ENCODE data around the gene ASCC1. TPM values are rescaled to one million over a fixed set of nuclear protein-coding genes. Genes with fewer than 3 reads are reported as not detected.

ASCC1 gene
- total RNA-seq, 4 donors from 2014 or later, result 23.5 to 37.8 (median 29.8) TPM

DNA sequence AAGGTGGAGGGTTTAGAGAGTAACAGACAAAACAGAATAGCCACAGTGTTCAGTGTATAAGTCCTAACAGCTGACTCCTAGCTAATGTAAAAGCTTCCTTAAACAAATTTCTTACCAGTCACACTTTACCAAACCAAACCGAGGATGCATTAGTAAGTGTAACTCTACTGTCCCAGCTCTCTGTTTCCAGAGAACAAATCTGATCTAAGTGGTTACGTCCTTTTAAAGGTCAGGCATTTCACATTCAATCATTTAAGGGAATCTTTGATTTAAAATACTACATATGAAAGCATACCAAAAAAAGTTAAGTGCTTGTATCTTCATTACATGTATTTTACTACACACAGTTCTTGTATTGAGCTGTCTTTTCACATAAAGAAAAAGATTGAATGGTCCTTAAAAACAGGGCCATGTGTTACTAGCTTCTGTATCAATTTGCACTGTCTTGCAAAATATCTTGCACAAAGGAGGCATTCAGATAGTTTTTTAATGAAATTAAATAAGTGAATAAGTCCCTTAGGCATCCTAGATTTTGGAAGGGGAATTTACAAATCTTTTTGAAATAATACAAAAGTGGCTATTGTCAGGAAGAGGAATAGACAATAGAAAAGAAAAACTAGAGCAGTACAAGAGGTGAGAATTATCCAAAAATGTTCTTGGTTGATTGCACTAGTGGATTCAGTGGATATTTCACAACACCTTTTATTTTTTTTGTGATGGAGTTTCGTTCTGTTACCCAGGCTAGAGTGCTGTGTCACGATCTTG, 69.3 kb downstream of the ASCC1 start:
- Histone ChIP-seq H3K9me3 (no peaks in the 10 kb centered on the region), H3K27me3 (no peaks in the 10 kb centered on the region), H3K27ac (replicated peaks in 1 of 4) (no peak overlapping the region), H3K4me1 (peaks cover 0 to 10% (median 0%) of the 10 kb centered on the region in 4 donors), H3K36me3 (no peaks in the 10 kb centered on the region), H3K4me3 (no peak overlapping the region)
- TF ChIP-seq POLR2AphosphoS5 (IDR thresholded peaks at IDR 0.05) (no peak), POLR2A (IDR thresholded peaks at IDR 0.05; ENCODE audit: low read depth) (no peak), EP300 (IDR thresholded peaks at IDR 0.05) (no peak)
- WGBS, result 80% methylated on average over 4 of the region's 4 CpGs
- DNase-seq (ENCODE audit: extremely low spot score), result no peak
- intact Hi-C loops (cut with DNase I), result no loop called here

DNA sequence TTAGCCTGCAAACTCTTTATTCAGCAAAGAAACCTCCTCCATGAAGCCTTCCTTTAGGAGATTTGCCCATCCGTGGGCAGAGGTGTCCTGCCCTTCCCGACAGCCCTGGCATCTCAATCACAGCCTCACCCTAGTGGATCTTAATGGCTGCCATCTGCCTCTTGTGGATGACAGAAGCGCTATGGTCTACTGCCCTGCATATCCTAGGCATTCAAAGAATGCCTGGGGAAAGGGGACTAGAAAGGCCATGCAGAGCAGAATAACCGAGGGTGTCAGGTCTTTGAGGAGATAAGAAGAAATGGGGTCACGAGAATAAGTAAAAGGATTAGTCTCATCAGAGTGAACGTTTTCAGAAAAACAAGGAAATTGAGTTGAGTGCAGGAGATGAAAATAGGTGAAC, 70.0 kb downstream of the ASCC1 start:
- 81% methylated on average over 6 of the region's 6 CpGs for WGBS
- DNase-seq (ENCODE audit: extremely low spot score), result no peak
- Histone ChIP-seq H3K4me3 (no peak overlapping the region), H3K27ac (replicated peaks in 1 of 4) (no peak overlapping the region), H3K4me1 (peaks cover 0 to 10% (median 0%) of the 10 kb centered on the region in 4 donors), H3K36me3 (no peaks in the 10 kb centered on the region), H3K9me3 (no peaks in the 10 kb centered on the region), H3K27me3 (no peaks in the 10 kb centered on the region)
- TF ChIP-seq POLR2A (IDR thresholded peaks at IDR 0.05; ENCODE audit: low read depth) (no peak), POLR2AphosphoS5 (IDR thresholded peaks at IDR 0.05) (no peak), EP300 (IDR thresholded peaks at IDR 0.05) (no peak)
- TF ChIP-seq, protein P1, sequence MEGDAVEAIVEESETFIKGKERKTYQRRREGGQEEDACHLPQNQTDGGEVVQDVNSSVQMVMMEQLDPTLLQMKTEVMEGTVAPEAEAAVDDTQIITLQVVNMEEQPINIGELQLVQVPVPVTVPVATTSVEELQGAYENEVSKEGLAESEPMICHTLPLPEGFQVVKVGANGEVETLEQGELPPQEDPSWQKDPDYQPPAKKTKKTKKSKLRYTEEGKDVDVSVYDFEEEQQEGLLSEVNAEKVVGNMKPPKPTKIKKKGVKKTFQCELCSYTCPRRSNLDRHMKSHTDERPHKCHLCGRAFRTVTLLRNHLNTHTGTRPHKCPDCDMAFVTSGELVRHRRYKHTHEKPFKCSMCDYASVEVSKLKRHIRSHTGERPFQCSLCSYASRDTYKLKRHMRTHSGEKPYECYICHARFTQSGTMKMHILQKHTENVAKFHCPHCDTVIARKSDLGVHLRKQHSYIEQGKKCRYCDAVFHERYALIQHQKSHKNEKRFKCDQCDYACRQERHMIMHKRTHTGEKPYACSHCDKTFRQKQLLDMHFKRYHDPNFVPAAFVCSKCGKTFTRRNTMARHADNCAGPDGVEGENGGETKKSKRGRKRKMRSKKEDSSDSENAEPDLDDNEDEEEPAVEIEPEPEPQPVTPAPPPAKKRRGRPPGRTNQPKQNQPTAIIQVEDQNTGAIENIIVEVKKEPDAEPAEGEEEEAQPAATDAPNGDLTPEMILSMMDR (IDR thresholded peaks at IDR 0.05), result no peak
- intact Hi-C loops (cut with DNase I), result no loop called here

DNA sequence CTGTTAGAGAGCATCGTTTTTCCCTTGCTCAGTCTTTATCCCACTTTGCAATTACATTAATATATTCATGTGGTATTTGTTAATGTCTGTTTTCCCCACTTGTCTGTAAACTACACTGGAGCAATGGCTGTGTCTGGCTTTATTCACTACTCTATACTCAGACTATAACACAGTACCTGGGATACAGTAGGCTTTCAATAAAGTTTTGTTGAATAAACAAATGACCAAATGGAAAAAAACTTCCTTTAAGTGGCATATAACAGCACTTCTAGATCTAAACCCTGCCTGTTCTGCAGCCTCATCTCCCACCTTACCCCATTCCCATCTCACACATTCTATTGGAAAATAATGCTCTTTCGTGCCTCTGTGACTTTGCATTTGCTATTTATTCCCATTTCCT, 70.4 kb downstream of the ASCC1 start:
- 94% methylated on average over 2 of the region's 2 CpGs for WGBS
- H3K27me3 ChIP-seq, result no peaks in the 10 kb centered on the region
- H3K9me3 ChIP-seq, result no peaks in the 10 kb centered on the region
- H3K27ac ChIP-seq (replicated peaks in 1 of 4), result no peak overlapping the region
- no peak for TF ChIP-seq EP300 (IDR thresholded peaks at IDR 0.05)
- TF ChIP-seq, protein P1 (IDR thresholded peaks at IDR 0.05), result no peak
- no peak for TF ChIP-seq POLR2A (IDR thresholded peaks at IDR 0.05; ENCODE audit: low read depth)
- no peak for TF ChIP-seq POLR2AphosphoS5 (IDR thresholded peaks at IDR 0.05)
- peaks cover 0 to 10% (median 0%) of the 10 kb centered on the region in 4 donors for H3K4me1 ChIP-seq
- intact Hi-C loops (cut with DNase I), result no loop called here
- H3K4me3 ChIP-seq, result no peak overlapping the region
- DNase-seq (ENCODE audit: extremely low spot score), result no peak
- H3K36me3 ChIP-seq, result no peaks in the 10 kb centered on the region

- H3K27me3 ChIP-seq, result no peaks in the 10 kb centered on the region
- no peak overlapping the region for H3K27ac ChIP-seq (replicated peaks in 1 of 4)
- TF ChIP-seq EP300 (IDR thresholded peaks at IDR 0.05) (no peak), POLR2AphosphoS5 (IDR thresholded peaks at IDR 0.05) (no peak)
- TF ChIP-seq, protein P1 (IDR thresholded peaks at IDR 0.05), result no peak
- H3K9me3 ChIP-seq, result no peaks in the 10 kb centered on the region
- no peak for DNase-seq (ENCODE audit: extremely low spot score)
- H3K4me1 ChIP-seq, result no peaks in the 10 kb centered on the region
- H3K4me3 ChIP-seq, result no peak overlapping the region
- intact Hi-C loops (cut with DNase I), result no loop called here
- 94% methylated on average over 2 of the region's 2 CpGs for WGBS
- H3K36me3 ChIP-seq, result peaks cover 0 to 14% (median 6%) of the 10 kb centered on the region in 4 donors
Observed at GRCh38 chr10:72140850-72141249, 75.2 kb downstream of the ASCC1 start.

DNA sequence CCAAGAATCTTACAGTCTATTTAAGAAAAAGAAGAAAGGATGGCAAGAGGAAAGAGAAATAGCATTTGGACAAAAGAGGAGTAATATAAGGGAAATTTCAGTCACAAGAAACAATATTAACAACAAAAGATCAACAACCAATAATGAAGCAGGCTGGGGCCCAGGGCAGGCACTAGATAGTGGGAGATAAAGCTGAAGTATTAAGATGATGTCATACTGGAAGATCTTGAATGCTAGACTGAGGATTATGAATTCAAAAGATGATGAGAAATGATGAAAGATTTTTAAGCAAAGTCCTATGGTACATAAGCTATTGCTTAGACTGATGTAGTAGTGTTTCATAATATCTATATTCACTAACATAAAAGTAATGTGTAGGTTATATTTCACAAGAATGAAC, 75.9 kb downstream of the ASCC1 start:
- DNase-seq (ENCODE audit: extremely low spot score), result no peak
- Histone ChIP-seq H3K27ac (replicated peaks in 1 of 4) (no peak overlapping the region), H3K9me3 (no peaks in the 10 kb centered on the region), H3K36me3 (peaks cover 0 to 17% (median 7%) of the 10 kb centered on the region in 4 donors), H3K4me3 (no peak overlapping the region), H3K4me1 (no peaks in the 10 kb centered on the region), H3K27me3 (no peaks in the 10 kb centered on the region)
- TF ChIP-seq EP300 (IDR thresholded peaks at IDR 0.05) (no peak), POLR2AphosphoS5 (IDR thresholded peaks at IDR 0.05) (no peak), POLR2A (IDR thresholded peaks at IDR 0.05; ENCODE audit: low read depth) (no peak)
- TF ChIP-seq, protein P1 (IDR thresholded peaks at IDR 0.05), result no peak
- intact Hi-C loops (cut with DNase I), result no loop called here

Data from esophagus muscularis mucosa (tissue), 4 donors.